ENCODE measurements around the gene SLC13A4.
"Not testable (repeated sequence)": the region's sequence is repeated elsewhere in the genome, so short reads cannot be mapped to it uniquely, and the experiment has no call there.

Gene SLC13A4, protein sequence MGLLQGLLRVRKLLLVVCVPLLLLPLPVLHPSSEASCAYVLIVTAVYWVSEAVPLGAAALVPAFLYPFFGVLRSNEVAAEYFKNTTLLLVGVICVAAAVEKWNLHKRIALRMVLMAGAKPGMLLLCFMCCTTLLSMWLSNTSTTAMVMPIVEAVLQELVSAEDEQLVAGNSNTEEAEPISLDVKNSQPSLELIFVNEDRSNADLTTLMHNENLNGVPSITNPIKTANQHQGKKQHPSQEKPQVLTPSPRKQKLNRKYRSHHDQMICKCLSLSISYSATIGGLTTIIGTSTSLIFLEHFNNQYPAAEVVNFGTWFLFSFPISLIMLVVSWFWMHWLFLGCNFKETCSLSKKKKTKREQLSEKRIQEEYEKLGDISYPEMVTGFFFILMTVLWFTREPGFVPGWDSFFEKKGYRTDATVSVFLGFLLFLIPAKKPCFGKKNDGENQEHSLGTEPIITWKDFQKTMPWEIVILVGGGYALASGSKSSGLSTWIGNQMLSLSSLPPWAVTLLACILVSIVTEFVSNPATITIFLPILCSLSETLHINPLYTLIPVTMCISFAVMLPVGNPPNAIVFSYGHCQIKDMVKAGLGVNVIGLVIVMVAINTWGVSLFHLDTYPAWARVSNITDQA

DNA sequence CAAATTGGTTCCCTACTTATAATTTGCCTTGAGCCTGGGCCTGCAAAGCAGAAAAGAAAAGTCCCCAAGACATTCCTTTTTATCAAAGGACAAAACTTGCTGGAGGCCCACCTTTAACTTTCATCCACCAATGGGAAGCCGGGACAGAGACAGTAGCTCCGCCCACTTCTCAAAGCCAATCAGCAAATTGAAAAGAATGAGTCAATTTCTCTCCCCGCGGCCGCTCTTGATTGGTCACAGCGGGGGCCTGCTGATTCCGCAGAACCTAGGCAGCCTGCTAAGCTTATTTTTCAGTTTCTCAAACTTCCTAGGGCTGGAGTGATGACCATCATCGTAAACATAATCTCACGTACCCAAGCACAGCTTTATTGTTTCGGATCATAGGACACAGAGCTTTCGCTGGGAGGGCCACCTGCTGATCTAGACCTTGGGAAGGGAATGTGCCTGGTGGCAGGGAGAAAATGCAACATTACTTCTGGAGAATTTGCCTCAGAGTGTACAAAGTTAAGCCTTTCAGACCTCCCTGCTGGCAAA lies at the start of gene SLC13A4:
SLC13A4 (minus strand) TSS at position 51 of the 534 bp plus-strand sequence. CDS start 690 bp downstream, outside the sequence.
- no peak for DNase-seq

DNA sequence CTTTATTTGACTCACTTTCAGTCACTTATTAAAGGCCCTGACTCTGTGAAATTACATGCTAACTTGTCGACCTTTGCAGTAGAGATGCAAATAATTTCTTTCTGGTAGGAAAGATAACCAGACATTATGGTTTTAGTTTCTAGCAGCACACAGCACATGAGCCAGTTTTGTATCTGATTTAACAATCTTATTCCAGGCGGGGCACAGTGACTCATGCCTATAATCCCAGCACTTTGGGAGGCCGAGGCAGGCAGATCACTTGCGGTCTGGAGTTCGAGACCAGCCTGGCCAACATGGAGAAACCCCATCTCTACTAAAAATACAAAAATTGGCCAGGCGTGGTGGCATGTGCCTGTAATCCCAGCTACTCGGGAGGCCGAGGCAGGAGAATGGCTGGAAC lies 47.9 kb upstream of the SLC13A4 start:
- DNase-seq, result not testable (repeated sequence)

DNA sequence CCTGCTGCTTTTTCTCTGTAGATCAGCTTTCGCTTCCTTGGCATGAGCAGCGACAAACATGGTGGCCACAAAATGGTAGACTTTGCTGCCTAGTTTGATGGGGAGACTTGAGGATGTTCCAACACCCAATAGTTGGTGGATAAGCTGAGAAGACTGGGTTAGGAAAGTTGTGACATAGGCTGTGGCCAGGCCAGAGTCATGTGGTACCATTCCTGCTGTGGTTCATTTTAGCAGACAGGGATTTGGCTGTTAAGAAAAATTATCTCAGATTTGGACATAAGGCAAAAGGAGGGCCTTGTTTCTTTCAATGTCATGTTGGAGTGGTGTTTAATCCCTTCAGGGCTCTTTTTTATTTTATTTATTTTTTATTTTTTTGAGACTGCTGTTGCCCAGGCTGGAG lies 47.2 kb upstream of the SLC13A4 start:
- no peak for DNase-seq

DNA sequence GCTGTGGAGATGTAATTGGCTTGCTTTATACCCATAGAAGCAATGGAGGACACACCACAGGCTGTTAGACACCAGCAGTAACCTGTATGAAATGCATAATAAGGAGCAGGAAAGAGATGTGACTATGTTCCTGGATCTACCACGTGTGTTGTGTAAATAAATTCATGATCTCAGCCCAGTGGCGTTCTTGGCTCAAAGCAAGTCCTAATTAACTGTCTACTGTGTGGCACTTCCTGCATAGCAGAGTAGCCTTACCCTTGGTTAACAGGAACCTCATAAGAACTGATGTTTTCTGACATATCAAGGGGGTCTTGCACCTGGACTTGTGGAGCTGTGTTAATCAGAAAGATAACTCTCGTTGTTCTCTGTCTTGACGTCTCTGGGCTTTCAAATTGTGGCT lies 46.3 kb upstream of the SLC13A4 start:
- peak; percentile 31 for DNase-seq

DNA sequence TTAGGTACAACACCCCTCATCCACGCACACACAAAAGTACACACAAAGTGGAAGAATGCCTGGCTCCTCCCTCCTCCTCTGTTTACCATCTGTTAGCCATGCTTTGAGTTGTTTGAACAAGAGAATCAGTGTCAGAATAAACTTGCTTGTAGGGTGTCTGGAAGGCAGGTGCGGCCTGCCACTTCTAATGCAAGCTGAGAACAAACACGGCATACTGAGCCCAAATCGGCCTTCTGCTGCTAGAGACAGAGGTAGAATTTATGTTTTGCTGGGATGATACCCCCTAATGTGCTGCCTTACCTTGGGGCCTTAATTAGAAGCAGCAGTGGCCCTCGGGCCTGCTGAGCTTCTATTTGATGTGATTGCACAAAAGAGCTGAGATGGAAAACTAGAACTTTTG lies 45.5 kb upstream of the SLC13A4 start:
- DNase-seq, result peak; percentile 42

DNA sequence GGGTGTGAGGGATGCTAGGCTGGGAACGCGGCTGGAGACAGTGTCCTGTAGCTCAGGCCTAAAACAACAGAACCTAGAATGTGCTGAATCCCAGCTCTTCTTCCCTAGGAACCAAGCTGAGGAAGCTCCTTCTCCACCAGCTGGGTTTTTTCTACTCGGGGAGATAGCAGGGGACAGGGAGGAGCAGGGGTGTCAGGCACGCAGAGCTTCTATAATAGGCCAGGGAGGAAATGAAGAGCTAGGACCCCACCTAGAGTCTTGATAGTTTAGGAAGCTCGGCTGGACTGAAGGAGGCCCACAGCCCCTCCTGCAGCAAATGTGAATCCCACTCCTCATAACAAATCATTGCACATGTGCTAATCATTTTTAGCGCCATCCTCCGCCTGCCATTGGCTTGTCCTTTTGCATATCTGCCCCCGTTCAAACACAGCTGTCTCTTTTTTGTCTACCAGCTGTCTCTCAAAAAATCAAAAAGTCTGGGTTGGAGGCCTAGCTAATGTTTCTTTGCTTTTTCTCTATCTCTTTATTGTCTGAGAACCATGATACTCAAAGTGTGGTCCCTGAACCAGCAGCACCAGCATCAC lies 44.7 kb upstream of the SLC13A4 start:
- DNase-seq, result no peak

DNA sequence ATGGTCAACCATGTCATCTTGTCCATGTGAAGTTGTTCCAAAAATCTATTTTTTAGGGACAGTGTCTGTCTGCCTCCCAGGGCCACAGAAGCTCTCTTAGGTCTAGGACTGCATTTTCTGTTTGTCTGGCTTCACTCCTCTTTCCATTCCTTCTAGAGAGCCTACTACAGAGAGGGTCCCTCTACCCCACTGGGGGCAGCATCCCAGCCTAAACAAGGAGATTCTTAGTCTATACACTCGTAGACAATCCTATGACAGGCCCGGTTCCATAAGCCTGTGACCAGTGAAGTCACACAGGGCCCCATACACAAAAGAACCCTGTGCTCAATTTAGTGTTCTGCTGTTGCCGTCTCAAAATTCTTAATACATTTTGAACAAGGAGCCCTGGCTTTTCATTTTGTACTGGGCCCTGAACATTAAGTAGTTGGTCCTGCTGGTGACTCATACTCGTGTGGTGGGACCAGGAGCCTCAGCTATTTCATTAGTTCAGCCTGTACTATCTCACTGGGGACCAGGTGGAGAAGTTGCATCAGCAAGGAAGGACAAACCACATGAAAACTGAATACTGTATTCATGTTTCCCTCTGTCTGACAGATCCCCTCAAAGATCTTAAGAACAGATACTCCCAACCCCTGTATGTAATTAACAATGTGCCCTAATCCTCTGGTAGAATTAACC lies 44.1 kb upstream of the SLC13A4 start:
- DNase-seq, result no peak

DNA sequence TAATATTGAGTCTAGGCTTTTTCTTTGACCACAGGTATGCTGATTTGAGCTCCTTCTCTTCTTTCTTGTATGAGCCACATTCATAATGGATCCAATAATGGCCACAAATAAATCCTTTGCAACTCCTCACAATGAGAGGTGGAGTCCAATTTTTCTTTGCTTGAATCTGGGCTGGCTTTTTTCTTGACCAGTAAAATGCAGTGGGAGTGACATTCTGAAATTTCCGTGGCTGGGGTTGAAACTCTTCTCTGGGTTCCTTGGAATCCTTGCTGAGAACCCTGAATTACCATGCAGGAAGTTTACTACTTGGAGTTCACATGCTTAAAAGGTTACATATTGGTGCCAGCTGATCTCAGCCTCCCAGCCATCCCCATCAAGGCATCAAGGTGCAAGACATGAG lies 43.1 kb upstream of the SLC13A4 start:
- no peak for DNase-seq

DNA sequence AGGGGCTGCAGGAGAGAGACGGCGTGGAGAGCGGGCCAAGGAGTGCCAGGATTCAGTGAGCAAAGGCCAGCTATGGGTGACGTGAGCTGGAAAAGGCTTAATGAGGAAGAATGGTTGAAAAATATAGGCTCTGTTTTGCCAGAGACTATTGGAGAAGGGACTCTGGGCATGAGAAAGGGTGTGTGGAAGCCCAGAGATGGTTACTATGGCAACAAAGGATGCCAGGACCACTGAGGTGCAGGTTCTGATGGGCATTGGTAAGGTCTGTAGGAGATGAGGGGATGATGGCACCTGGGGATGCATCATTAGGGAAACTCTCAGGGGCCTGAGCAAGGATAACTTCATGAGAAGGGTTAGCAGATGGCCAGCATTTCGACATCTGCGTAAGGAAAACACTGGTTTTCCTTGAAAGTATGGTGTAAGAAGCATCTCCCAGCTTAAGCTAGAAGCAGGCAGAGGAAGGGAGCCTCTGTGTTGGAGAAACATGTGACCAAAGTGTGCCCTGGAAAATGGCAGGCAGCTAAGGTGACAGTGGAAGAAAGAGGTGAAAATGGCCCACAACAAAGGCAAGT lies 42.2 kb upstream of the SLC13A4 start:
- DNase-seq, result no peak

DNA sequence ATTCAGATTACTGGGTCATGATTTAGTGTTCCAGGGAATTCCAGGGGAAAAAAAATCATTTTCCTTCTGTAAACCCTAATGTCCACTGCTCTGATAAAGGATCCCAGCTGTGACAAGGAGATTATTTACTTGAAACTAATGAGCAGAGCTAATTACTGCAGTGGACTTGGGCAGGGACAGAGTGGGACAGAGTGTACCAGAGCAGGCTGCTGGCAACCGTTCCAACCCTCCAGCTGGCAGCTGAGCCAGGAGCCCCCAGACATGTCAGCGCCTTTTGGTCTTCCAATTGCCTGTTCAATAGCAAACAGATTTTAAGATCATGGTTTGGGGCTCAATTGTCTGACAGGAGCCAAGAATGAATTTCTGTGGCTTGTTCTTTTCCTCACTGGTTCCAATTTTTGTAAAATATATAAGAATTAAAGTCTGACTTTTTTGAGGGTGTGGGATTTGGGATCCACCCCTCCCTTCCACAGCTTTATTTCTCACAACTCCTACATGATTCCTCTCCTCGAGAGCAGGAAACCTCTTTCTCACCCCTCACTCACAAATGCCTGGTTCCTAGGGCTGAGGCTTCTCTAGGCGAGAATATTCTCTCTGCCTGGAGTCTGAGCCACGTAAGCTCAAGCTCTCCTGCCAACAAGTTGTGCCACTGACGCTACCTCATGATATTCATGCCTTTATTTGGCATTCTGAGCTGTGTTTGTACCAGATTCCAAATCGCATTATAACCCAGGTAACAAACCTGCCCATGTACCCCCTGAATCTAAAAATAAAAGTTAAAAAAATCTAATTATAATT lies 41.2 kb upstream of the SLC13A4 start:
- DNase-seq, result no peak

DNA sequence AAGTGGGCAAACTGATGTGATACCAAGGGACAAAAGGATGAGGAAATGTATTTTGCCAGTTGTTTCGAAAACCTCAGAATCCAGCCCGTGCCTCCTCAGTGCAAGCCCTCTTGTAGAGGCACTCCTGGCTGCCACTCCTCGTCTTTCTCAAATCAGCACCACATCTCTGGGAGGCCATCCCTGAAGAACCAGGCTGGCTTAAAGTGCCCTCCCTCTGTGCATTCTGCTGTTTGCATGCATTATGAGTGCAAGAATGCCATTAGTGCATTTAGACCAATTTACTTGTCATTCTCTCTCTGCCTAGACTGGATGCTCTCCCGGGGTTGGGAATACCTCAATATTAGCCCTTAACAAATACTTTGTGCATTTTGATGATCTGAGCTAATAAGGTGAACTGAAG lies 40.5 kb upstream of the SLC13A4 start:
- DNase-seq, result no peak

DNA sequence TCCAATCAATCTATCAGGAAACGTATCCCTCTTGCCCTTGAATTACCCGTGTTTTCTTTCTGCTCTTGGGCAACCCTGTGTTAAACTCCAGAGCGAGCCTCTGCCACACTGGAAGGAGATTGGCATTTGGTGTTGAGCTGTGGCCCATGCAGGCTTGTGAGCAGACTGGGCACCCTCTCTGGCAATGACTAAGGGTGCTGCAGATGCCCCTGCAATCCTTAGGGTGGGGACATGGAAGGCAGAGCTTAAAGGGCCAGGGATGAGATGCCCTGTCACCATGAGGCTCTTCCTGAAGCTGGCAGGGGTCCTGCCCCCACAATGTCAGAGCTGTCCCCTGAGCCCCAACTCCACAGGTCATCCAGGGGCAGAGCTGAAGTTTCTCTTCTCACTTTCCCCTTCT lies 40.1 kb upstream of the SLC13A4 start:
- DNase-seq, result no peak

DNA sequence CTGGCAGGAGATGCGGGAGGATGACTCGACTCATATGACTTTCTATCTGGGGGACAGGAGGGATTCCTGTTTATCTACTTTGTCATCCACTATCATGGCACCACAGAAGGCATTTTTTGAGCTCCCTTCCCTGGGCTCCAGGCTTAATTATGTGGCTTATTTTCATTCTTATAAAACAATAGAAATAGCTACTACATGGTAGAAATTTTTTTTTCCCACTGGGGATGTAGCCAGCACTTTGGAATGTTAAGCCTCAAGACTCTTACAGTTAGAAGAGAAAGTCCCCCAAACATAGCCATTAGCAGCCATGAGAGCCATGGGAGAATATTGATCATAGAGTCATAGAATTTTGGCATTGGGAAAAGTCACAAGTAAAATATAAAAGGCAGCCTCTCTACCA lies 35.3 kb upstream of the SLC13A4 start:
- no peak for DNase-seq

DNA sequence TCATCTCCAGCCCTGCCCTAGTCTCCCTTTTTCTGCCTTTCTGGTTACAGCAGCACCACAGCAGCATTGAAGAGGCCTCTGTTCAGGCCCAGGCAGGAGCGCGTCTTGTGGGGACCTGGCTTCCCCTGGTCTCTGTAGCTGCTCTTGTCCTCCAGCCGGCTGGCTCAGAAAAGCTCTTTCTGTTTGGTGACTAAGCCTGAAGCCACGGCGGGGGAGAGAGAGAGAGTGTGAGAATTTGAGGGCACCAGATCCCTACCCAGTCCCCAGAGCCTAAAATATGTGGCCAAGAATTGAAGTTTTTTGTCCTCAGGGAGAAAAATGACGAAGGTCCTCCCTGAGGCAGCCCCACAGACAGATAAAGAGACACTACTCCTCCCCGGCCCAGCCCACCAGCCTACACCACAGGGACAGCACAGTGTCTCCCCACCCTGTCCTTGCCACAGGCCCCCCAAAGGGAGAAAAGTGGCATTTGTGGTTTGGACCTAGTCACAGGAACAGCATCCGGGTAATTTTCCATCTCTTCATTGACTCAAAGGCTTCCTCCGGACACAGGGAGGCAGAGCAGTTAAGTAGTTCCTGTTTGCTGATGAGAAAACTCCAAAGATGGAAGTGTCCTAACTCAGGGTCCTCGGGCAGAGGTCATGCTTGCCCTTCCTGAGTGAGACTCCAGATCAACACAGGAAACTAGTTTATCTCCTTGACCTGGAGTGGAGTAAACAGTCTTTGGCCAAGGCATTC lies 33.9 kb upstream of the SLC13A4 start:
- no peak for DNase-seq

DNA sequence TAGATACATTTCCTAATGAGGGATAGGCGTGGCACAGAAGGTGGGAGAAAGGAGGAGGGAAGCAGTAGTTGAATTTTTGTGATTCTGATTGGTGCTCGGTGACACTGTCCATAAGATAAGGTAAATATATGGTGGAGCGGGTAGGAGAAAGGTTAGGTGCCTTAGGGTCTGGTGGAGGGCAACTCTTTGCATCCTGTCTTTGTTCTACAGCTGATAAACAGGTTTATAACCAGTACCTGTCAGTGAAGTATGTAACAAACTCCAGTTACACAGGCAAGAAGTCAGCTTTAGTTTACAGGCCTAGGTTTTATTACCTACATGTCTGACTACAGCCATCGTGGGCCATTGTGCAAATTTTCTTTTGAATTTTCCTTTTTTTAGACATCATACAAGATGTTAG lies 31.5 kb upstream of the SLC13A4 start:
- DNase-seq, result no peak

DNA sequence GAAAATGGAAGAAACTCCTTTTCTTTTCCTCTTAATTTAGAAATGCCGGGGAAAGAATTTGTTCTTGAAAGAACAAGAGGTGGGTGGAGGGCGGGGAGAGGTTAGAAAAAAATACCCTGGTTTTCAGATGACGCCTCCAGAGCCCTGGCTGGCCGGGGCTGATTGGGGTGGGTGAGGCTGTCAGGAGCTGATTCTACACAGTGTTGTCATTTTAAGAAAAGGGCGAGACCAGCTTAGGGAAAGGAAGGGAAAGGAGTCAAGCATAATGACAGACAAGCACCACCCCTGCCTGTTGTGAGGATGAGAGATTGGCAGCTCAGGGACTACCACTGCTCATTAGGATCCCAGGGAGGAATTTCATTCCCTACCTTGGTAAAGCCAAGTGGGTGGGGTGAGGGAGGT lies 30.5 kb upstream of the SLC13A4 start:
- DNase-seq, result no peak

DNA sequence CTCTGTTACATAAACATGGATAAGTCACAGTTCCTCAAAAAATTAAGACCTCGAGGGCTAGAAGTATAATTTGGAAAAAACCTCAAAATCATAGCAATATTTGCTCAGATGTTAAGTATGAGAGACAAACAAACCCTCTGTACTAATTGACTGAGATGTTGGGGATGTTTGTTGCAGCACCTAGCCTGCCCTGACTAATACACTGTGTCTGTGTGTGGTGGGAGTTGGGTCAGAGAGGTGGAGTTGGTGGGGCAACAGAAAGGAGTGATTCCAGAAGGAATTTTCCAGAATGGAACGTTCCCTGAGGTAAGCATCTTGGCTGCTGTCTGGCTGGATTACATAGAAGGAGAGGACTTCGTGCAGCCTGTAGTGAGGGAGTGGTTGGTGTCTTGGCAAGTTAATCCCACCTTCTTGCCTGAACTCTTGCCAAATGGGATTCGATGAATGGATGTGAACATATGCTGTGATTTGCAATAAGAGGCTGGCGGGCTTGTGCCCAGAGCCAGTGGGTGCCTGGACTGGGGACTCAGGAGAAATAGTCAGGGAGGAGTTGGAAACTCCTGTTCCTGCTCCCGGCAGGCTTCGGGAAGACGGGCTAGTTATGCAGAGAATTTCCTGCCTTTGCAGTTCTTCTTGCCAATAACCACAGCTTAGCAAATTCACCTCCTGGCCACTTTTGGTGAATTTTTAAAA lies 29.9 kb upstream of the SLC13A4 start:
- no peak for DNase-seq

DNA sequence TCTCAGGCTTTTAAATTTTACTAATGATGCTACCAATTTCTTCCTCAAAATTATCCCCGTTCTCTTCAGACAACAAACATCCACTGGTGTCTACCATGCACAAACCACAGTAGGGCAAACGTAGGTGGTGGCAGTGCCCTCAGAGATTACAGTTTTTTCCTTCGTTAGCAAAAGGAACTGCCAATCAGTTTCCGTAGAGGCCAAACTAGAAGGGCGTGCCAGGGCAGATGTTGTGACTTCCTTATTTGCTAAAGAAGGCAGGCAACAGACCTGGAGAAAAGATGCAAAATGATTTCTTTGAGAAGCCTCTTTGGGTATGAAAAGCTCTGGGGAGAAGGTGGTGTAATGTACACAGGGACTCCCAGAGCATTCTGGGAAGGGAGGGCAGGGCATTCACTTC lies 28.2 kb upstream of the SLC13A4 start:
- no peak for DNase-seq

DNA sequence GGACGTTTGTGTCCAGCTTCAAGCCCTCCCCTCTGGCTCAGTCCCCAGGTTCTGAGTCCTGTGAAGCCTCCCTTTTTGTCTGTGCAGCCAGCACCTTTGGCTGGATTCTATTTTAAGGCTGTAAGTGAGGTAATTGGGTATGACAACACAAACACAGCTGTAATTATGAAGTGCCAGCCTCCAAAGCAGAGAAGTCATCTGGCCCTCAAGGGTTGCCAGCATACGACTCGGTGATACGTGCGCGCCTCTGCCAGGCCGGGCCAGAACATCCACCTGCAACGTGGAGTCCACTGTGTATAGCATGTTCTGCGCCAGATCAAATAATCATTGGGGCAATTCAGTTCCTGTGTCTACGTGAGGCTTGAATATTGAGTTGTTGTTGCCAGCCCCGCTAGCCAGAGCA lies 27.4 kb upstream of the SLC13A4 start:
- no peak for DNase-seq

DNA sequence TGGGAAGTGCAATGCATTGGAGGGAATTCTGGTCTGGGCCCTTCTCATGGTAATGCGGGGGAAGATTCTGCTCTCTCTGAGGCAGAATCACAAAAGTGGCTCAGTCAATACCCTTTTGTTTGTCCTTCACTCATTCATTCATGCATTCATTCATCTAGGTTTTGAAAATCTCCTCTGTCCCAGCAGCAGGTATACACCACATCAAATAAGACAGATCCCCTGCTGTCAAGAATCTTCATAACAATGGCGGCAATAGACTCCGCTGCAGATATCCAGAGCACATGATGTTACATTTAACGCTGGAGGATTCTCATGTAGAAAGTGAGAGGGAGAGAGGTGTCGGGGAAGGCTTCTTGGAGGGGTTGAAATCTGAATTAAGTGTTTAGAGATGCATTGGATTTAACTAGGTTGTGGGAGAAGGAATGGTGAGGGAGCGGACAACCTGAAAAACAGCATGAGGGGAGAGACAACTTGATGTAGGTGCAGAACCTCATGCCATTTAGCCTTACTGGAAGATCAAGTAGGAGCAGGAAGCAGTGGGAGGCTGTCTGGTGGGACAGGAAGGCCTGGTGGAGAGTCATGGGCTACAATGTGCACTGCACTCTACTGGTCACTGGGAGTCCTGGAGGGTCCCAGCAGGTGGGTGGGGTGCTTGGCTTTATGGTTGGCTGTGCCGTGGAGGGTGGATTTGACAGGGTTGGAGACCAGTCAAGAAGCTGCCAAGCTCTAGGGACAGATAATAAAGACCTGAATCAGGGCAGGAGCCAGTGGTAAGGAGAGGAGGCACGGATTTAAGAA lies 25.8 kb upstream of the SLC13A4 start:
- DNase-seq, result no peak

Measured in NCI-H2107 (cell line).